G401.6 (cell line): ENCODE results near the gene PIK3R1.

Experiments
- FAIRE-seq: peaks from 2 replicates; lab custom pipeline; 2012; peaks lifted over from hg19 to GRCh38; lab: Jason Lieb, UNC

The PIK3R1 gene

DNA sequence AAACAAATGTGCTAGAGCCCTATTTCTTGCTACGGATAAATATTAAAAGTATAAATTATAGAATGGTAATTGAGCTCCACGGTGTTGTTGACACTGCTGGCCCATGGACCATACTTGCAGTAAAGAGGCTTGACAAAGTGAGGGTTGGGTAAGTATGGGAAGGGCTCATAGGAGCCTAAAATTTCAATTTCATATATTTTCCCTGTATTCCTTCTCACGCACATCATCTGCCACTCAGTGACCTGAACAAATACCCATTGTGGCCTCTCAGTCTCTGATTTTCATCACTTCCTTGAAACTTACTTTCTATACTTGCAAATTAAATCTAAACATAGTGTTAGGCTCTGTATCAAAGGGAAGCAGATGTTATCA is 116.5 kb downstream of the PIK3R1 start:
- no peak for FAIRE-seq

DNA sequence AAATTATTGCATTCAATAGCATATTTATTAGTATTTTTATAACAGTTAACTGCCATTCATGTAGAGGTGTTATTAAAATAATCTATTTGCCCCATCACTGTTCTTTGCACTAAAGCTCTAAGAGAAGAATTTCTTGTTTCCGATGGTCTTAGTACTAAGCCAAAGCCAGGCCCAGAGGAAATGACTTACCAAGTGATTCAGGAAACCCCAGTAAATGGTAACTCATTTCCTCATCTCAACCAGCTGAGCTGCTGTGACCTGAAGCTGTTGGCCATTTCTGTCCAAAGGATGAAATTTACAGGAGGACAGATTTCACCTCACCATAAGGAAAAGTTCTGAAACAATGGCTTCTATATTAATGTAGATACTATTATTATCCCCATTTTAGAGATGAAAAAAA is 117.0 kb downstream of the PIK3R1 start:
- FAIRE-seq: no peak

DNA sequence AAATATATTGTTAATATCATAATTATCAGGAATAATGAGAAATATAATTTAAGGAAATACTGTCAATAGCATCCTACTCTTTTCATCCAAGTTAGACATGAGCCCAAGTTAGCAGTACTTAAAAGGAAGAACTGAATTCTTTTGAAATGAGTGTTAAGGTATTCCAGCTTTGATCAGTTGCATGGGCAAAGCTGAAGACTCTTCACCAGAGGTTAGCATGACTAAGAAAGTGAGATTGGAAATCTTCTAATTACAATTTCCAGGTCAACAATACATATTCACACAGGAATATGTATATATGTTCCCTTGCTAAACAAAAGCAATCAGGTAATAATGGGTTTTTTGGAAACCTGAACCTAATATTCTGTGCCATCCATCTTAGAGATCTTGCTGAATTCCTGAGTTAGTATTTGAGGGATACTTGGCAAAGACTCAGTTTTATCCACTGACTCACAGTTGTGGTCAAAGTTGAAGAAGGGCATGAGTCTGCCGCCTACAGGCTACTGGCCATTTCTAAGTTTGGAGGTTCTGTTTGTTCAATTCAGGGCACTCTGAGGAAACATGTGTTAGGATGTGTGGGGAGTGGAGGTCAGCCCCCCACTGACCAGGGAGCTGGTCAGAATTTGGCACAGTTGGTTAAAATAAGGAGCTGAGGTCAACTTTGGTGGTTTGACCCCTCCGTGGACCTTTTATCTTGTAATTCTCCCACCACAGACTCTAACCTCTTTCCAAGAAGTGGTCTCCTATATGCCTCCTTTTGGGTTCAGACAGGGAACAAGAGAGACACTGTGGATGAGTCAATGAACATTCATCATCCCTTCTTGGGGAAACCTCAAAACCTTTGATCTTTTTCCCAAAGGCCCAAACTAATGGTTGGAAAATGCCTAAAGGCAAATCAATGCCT is 118.3 kb downstream of the PIK3R1 start:
- FAIRE-seq: no peak

DNA sequence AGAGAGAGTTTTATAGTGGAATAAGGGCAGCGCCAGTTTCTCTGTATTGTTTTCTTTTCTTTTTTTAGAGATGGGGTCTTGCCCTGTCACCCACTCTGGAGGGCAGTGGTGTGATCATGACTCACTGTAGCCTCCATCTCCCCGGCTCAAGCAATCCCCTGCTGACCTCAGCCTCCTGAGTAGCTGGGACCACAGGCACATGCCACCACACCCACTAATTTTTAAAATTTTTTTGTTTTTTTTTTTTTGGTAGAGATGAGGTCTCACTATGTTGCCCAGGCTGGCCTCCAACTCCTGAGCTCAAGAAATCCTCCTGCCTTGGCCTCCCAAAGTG is 119.0 kb downstream of the PIK3R1 start:
- FAIRE-seq: no peak

DNA sequence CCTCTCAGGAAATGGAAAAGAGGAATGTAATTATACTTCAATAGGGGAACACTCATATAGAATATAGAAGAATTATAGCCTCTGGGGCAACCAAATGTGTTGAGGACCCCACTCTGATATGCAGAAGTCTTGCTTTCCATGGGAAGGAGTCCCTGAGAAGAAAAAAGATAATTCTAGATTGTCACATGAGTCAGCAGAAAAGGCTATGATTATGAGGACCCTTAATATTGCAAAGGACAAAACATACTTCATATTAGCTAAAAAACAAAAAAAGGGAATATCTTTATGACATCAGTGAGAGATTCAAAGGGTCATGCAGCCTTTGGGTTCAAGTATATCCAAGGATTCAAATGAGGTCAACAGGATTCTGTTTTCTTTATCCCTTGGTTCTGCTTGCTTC is 119.5 kb downstream of the PIK3R1 start:
- no peak for FAIRE-seq

DNA sequence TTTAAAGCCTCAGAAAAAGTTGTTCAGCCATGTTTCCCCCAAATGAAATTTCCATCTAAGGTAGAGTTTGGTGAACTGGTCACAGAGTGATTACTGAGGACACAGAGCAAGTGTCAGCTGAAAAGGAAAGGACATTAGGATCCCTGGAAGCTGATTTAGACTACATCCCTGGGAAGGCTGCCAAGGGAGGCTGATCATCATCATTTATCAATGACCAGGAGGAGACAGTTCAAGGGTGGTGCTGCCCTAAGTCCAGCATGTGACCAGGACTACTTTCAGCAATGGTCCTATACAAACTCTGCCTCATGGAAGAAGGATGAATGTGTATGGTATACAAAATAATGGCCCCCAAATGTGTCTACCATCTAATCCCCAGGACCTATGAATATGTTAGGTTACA is 120.6 kb downstream of the PIK3R1 start:
- FAIRE-seq: no peak

DNA sequence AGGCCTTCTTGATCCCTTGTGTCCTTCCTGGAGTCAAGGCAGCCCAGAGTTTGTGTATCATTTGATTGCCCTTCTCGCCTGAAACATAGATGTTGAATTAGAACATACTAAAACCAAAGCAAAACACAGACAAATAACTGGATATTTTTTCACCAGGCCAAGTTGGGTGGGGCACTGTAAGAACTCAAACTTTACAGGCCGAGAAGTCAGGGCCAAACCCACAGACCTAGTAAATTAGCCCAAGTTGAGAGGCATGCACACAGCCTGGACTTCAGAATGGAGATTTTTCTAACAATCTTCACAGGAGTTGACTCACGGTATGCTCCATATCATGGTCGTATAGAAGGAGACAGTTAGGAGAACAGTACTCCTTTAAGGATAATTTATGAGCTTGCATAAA is 121.7 kb downstream of the PIK3R1 start:
- FAIRE-seq: no peak

DNA sequence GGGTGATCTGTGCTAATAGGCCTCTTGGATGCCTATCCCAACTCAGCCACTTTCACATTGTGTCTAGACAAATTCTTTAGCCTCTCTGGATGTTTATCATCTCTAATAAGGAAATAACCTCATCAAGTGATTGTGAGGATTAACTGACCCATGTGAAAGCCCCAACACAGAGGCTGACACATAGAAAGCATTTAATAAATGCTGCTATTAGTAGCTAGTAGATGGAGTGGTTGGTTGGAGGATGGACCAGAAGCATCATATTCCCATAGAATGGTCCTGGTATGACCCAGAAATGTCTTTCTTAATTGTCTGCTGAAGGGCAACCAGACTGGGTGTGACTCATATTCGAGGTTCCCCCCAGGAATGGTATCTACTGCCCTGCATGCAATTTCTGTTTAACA is 124.4 kb downstream of the PIK3R1 start:
- no peak for FAIRE-seq

DNA sequence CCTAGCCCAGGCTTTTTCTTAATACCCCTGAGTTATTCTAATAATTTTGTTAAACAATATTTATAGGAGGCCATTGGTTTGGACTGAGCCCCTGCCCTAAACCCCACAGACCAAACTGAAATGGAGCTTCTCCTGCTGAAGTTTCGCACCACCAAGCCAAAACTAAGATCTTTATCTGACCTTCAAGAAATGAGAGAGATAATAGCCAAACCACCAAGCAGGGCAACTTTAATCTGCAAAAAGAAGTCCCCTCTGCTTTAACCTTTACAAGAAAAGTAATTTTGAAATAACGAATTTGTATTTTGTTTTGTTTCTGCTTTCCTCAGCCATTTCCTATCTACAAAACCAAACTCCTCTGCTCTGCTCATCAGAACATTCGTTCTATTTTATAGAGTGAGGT is 125.5 kb downstream of the PIK3R1 start:
- no peak for FAIRE-seq

DNA sequence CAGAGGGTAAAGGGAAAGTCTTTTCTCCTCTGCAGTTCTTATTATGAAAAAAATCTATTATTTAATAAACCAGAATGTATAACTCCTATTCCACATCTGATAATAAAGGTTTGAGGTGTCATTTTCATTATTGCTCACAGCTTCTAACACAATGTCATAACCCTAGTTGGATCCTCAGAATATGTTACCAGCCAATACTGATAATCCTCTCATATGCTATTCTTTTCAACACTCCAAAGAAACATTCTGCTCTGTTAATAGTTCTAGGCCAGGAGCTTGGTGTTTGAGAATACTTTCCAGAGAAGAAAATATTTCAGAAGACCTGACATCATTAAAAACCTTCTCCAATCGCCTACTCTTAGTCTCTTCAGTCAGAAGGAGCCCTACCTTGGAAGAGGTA is 127.1 kb downstream of the PIK3R1 start:
- no peak for FAIRE-seq

DNA sequence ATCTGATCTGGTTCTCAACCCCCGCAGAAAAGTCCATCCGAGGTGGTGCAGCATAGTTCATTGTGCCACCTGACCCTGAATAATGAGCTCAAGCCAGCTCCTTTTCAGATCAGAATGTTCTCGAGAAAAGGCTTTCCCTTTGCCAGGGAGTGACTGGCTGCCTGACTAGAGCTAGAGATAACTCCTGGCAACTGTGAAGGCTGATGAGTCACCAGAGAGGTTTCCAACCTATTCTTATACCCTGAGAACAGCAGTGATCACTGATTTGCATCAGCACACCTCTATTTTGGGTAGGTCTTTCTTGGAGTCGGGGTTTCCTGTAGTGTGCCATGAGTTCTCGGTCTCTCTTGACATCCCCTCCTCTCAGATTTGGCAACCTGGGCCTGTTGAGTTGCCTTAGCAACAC is 127.9 kb downstream of the PIK3R1 start:
- FAIRE-seq: no peak

DNA sequence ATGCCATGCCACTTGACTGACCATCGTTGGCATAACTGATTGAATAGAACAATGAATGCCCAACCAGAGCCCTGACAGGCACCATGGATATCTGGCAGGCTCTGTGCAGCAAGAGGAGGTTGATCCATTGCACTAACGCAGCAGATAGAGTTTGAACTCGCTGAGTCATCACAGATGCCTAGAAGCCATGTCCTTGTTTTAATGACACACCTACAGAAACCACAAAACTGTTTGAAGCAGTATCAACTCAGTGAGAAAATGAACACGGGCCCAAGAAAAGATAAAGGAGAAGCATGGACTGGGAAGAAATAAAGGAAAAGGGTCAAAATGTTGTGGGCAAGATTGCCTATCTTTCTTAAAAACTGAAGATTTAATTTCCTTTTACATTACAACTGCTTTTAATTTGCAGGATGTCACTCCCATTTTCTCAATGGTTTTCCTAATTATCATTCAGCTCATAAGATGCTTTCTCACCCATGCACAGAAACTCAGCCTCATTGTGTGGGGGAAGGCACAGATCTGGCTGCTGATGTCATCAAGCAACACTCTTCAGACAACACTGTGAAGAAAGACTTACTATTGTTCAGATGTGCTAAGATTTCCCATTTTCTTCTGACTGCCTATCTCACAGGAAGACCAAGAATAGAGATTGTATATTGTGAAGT is 129.0 kb downstream of the PIK3R1 start:
- FAIRE-seq: no peak

DNA sequence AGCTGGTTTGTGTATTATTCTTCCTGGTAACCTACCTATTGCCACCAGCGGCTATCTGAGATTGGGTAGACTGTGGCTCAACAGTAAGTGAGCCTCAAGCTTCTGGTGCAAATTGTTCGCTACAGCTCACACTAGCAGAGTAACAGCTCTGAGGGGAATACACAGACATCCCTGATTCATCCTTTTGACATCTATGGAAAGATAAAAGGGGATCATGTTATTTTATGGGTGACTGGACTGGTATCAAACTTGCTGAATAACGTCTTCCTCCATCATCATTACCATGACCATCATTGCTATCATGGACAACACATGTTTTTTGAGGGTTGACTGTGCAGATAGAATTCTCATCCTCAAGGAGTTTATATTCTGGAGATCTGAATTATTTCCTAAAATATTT is 129.6 kb downstream of the PIK3R1 start:
- no peak for FAIRE-seq

DNA sequence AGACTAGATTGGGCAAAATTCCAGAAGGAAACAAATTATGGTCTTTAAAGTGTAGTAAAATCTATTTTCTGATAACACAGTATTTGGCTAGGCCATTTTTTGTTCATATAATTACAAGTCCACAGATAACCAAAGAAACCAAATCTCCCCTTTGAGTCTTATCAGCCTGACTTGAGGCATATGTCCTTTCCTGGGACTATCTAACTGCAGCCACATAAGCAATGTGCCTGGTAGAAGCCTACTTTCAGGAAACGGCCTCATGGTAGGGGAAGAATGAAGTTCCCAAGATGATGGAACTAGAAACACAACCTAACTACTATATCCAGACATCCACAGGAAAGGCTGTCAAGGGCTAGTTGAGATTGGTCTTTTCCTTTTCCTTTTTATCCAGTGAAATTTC is 130.0 kb downstream of the PIK3R1 start:
- FAIRE-seq: no peak

DNA sequence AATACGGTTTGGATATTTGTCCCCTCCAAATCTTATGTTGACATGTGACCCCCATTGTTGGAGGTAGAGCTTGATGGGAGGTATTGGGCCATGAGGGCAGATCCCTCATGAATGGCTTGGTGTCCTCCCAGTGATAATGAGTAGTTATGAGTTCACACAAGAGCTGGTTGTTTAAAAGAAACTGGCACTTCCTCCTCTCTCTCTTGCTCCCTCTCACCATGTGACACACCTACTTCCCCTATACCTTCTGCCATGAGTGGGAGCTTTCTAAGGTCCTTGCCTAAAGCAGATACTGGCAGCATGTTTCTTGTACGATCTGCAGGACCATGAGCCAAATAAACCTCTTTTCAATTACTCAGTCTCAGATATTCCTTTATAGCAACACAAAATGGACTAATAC is 132.0 kb downstream of the PIK3R1 start:
- FAIRE-seq: no peak

DNA sequence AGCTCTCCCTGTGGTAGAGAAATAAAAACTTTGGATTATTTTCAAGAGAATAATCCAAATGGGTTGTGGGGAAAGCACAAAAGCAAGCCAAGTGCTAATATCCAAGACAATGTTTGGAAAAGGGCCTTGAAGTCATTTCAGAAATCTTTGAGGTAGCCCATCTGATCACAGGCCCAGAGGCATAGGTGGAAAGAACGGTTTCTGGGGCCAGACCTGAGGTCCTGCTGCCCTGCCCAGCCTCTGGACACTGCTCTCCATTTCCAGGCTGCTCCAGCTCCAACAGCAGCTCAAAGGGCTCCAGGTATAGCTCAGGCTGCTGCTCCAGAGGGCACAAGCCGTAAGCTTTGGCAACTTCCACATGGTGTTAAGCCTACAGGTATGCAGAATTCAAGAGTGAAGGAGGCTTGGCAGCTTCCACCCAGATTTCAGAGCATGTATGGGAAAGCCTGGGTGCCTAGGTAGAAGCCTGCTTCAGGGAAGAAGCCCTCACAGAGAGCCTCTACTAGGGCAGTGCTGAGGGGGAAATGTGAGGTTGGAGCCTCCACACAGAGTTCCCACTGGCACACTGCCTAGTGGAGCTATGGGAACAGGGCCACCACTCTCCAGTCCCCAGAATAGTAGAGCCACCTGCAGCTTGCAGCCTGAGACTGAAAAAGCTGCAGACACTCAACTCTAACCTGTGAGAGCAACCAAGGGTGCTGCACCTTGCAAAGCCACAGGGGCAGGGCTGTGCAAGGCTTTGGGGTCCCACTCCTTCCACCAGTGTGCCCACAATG is 133.1 kb downstream of the PIK3R1 start:
- FAIRE-seq: no peak

DNA sequence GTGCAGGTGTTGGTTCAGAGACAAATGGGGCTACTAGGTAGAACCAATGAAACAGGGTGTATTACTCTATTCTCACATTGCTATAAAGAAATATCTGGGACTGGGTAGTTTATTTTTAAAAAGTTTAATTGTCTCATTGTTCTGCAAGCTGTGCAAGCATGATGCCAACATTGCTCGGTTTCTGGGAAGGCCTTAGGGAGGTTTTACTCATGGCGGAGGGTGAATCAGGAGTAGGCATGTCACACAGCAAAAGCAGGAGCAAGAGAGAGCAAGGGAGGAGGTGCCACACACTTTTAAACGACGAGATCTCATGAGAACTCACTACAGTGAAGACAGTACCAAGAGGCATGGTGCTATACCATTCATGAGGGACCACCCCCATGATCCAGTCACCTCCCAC is 134.6 kb downstream of the PIK3R1 start:
- FAIRE-seq: no peak
